BLaER1 treated with 17β-estradiol and CSF1 and Interleukin-3, amounts not matched to agents 10 nM and 100 nM (cell line): ENCODE results near the gene DOCK1.

Source experiments
- H3K27ac ChIP-seq, 11 experiments: shearing (Covaris generic); formaldehyde crosslinking; 2 replicates each; pipeline ENCODE4 v1.8.1; 2022
- H3K27me3 ChIP-seq, 11 experiments: shearing (Covaris generic); formaldehyde crosslinking; 2 replicates each; pipeline ENCODE4 v1.8.1; 2022
- H3K36me3 ChIP-seq, 11 experiments: shearing (Covaris generic); formaldehyde crosslinking; 2 replicates each; pipeline ENCODE4 v1.8.1; 2022
- H3K4me1 ChIP-seq, 10 experiments: shearing (Covaris generic); formaldehyde crosslinking; 2 replicates each; pipeline ENCODE4 v1.8.1; 2022
- H3K4me2 ChIP-seq, 11 experiments: shearing (Covaris generic); formaldehyde crosslinking; 2 replicates each; pipeline ENCODE4 v1.8.1; 2022
- H3K4me3 ChIP-seq, 10 experiments: shearing (Covaris generic); formaldehyde crosslinking; 2 replicates each; pipeline ENCODE4 v1.8.1; 2022
- H3K9ac ChIP-seq, 11 experiments: shearing (Covaris generic); formaldehyde crosslinking; 2 replicates each; pipeline ENCODE4 v1.8.1; 2022
- H3K9me3 ChIP-seq, 11 experiments: shearing (Covaris generic); formaldehyde crosslinking; replicated peaks in 1 of 11; 2 replicates each; pipeline ENCODE4 v1.8.1; 2022
- H4K20me1 ChIP-seq, 11 experiments: shearing (Covaris generic); formaldehyde crosslinking; 2 replicates each; pipeline ENCODE4 v1.8.1; 2022
- Cebpa-rat ChIP-seq, 11 experiments: shearing (Covaris generic); IDR thresholded peaks; 2 replicates each; pipeline ENCODE4 v1.8.1; 2022

Gene DOCK1

GRCh38 chr10:127345231-127345965 lies 440.2 kb downstream of the DOCK1 start:
- no peak for TF ChIP-seq Cebpa-rat (IDR thresholded peaks at IDR 0.05)
- H3K9me3 ChIP-seq = no peaks in the 10 kb centered on the region
- no peak overlapping the region for H3K27ac ChIP-seq
- peak overlapping the region in 1 of 11 experiments; percentile 6; a peak in 1 of 22 replicates for H3K4me2 ChIP-seq
- no peak overlapping the region for H3K4me3 ChIP-seq
- H3K4me1 ChIP-seq = peaks cover 0 to 6% (median 0%) of the 10 kb centered on the region in 10 experiments; a peak in 1 of 20 replicates
- no peak overlapping the region for H3K9ac ChIP-seq
- H3K36me3 ChIP-seq = no peaks in the 10 kb centered on the region
- no peaks in the 10 kb centered on the region for H4K20me1 ChIP-seq
- H3K27me3 ChIP-seq = no peaks in the 10 kb centered on the region

GRCh38 chr10:127346604-127347003 lies 441.4 kb downstream of the DOCK1 start:
- Histone ChIP-seq H3K4me2 (peak overlapping the region in 1 of 11 experiments; percentile 5; a peak in 1 of 22 replicates), H3K9me3 (no peaks in the 10 kb centered on the region), H3K27me3 (no peaks in the 10 kb centered on the region), H3K9ac (no peak overlapping the region), H3K36me3 (no peaks in the 10 kb centered on the region), H3K4me3 (no peak overlapping the region), H4K20me1 (no peaks in the 10 kb centered on the region), H3K27ac (no peak overlapping the region), H3K4me1 (peaks cover 0 to 15% (median 9%) of the 10 kb centered on the region in 10 experiments; a peak in 16 of 20 replicates)
- no peak for TF ChIP-seq Cebpa-rat (IDR thresholded peaks at IDR 0.05)

- no peak overlapping the region for H3K9ac ChIP-seq
- peaks cover 0 to 21% (median 15%) of the 10 kb centered on the region in 10 experiments; a peak in 16 of 20 replicates for H3K4me1 ChIP-seq
- TF ChIP-seq Cebpa-rat (IDR thresholded peaks at IDR 0.05) = no peak
- H3K27ac ChIP-seq = no peak overlapping the region
- H3K27me3 ChIP-seq = no peaks in the 10 kb centered on the region
- no peaks in the 10 kb centered on the region for H3K36me3 ChIP-seq
- no peaks in the 10 kb centered on the region for H3K9me3 ChIP-seq
- H3K4me3 ChIP-seq = no peak overlapping the region
- no peaks in the 10 kb centered on the region for H4K20me1 ChIP-seq
- 0 out of 22 replicates have a peak overlapping the region, but pooled peaks of 1 of the 11 experiments have one; percentile 5 for H3K4me2 ChIP-seq
These were observed 442.2 kb downstream of the DOCK1 start for GRCh38 chr10:127347202-127347959.

GRCh38 chr10:127349737-127350136 lies 444.5 kb downstream of the DOCK1 start:
- no peak overlapping the region for H3K4me2 ChIP-seq
- no peak overlapping the region for H3K9ac ChIP-seq
- no peaks in the 10 kb centered on the region for H3K9me3 ChIP-seq
- H3K27me3 ChIP-seq = no peaks in the 10 kb centered on the region
- peaks cover 0 to 8% (median 0%) of the 10 kb centered on the region in 11 experiments; a peak in 1 of 22 replicates for H4K20me1 ChIP-seq
- H3K4me1 ChIP-seq = peaks cover 22 to 45% (median 39%) of the 10 kb centered on the region in 10 experiments
- TF ChIP-seq Cebpa-rat (IDR thresholded peaks at IDR 0.05) = no peak
- H3K36me3 ChIP-seq = no peaks in the 10 kb centered on the region
- no peak overlapping the region for H3K4me3 ChIP-seq
- H3K27ac ChIP-seq = no peak overlapping the region

GRCh38 chr10:127351542-127351941 lies 446.3 kb downstream of the DOCK1 start:
- peaks cover 22 to 58% (median 56%) of the 10 kb centered on the region in 10 experiments for H3K4me1 ChIP-seq
- peak overlapping the region in 8 of 11 experiments; percentile 40 to 85 (median 72); a peak in 16 of 22 replicates for H3K4me2 ChIP-seq
- H3K27me3 ChIP-seq = no peaks in the 10 kb centered on the region
- H3K4me3 ChIP-seq = no peak overlapping the region
- H3K36me3 ChIP-seq = no peaks in the 10 kb centered on the region
- no peaks in the 10 kb centered on the region for H3K9me3 ChIP-seq
- H3K9ac ChIP-seq = peak overlapping the region in 2 of 11 experiments; percentile 35 to 47; a peak in 3 of 22 replicates
- H4K20me1 ChIP-seq = peaks cover 0 to 8% (median 0%) of the 10 kb centered on the region in 11 experiments; a peak in 1 of 22 replicates
- TF ChIP-seq Cebpa-rat (IDR thresholded peaks at IDR 0.05) = no peak
- H3K27ac ChIP-seq = peak overlapping the region in 4 of 11 experiments; percentile 10 to 54 (median 38); a peak in 5 of 22 replicates

- H4K20me1 ChIP-seq = peaks cover 0 to 8% (median 0%) of the 10 kb centered on the region in 11 experiments; a peak in 1 of 22 replicates
- H3K27me3 ChIP-seq = no peaks in the 10 kb centered on the region
- H3K4me1 ChIP-seq = peaks cover 22 to 78% (median 76%) of the 10 kb centered on the region in 10 experiments
- H3K9ac ChIP-seq = peak overlapping the region in 1 of 11 experiments; percentile 9; a peak in 1 of 22 replicates
- no peak for TF ChIP-seq Cebpa-rat (IDR thresholded peaks at IDR 0.05)
- H3K27ac ChIP-seq = peak overlapping the region in 4 of 11 experiments; percentile 14 to 44 (median 38); a peak in 8 of 22 replicates
- H3K4me2 ChIP-seq = peak overlapping the region; percentile 31 to 88 (median 77); a peak in 20 of 22 replicates
- no peak overlapping the region for H3K4me3 ChIP-seq
- H3K36me3 ChIP-seq = no peaks in the 10 kb centered on the region
- no peaks in the 10 kb centered on the region for H3K9me3 ChIP-seq
These were observed 448.3 kb downstream of the DOCK1 start for GRCh38 chr10:127353544-127353943.

GRCh38 chr10:127354255-127354654 lies 449.0 kb downstream of the DOCK1 start:
- Histone ChIP-seq H3K9me3 (no peaks in the 10 kb centered on the region), H3K27ac (peak overlapping the region in 5 of 11 experiments; percentile 2 to 56 (median 52); a peak in 6 of 22 replicates), H4K20me1 (peaks cover 0 to 8% (median 0%) of the 10 kb centered on the region in 11 experiments; a peak in 1 of 22 replicates), H3K4me2 (peak overlapping the region; percentile 31 to 88 (median 77)), H3K27me3 (no peaks in the 10 kb centered on the region), H3K9ac (peak overlapping the region in 1 of 11 experiments; percentile 8; a peak in 1 of 22 replicates), H3K4me1 (peaks cover 22 to 86% (median 83%) of the 10 kb centered on the region in 10 experiments), H3K36me3 (no peaks in the 10 kb centered on the region), H3K4me3 (no peak overlapping the region)
- peak in 9 of 11 experiments; percentile 18 to 67 (median 43); a peak in 9 of 22 replicates for TF ChIP-seq Cebpa-rat (IDR thresholded peaks at IDR 0.05)

- H3K4me2 ChIP-seq = peak overlapping the region; percentile 31 to 88 (median 77); a peak in 18 of 22 replicates
- H3K4me1 ChIP-seq = peaks cover 22 to 93% (median 89%) of the 10 kb centered on the region in 10 experiments
- H4K20me1 ChIP-seq = peaks cover 0 to 8% (median 0%) of the 10 kb centered on the region in 11 experiments; a peak in 1 of 22 replicates
- H3K9ac ChIP-seq = no peak overlapping the region
- no peak for TF ChIP-seq Cebpa-rat (IDR thresholded peaks at IDR 0.05)
- no peaks in the 10 kb centered on the region for H3K9me3 ChIP-seq
- peak overlapping the region in 5 of 11 experiments; percentile 2 to 56 (median 52); a peak in 7 of 22 replicates for H3K27ac ChIP-seq
- H3K27me3 ChIP-seq = no peaks in the 10 kb centered on the region
- no peak overlapping the region for H3K4me3 ChIP-seq
- no peaks in the 10 kb centered on the region for H3K36me3 ChIP-seq
These were observed 449.8 kb downstream of the DOCK1 start for GRCh38 chr10:127354992-127355391.
